AG08395 (cell line): ENCODE data around the gene MYLK4.
A peak's percentile ranks its signal among the peaks of the same experiment; 100 is the strongest.

ENCODE experiments used
- DNase-seq: peaks from one replicate; pipeline ENCODE4 v3.0.0; 2012; ENCODE audit warnings: mixed read lengths, low spot score

MYLK4 gene

DNA sequence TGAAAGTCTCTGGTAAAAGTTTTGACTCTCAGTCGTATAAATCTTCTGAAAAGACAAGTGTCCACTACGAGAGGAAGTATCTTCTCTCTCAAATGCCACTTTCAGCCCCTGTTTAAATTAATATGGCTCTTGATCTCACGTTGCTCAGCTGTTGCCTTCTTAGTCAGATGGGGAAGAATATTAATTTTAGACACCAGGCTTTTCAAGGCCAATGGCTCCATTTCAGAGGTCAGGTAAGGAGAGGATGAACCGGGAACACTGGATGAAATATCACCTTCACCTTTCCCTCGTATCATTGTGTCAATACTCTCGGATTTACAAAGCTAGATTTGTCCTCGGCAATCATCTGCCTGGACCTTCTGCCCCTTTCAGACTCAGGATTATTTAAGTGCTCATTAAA, at the start of gene MYLK4:
MYLK4 (minus strand) TSS at position 91 of the 400 bp plus-strand sequence. CDS start 1,628 bp downstream, outside the sequence.
- no peak for DNase-seq

DNA sequence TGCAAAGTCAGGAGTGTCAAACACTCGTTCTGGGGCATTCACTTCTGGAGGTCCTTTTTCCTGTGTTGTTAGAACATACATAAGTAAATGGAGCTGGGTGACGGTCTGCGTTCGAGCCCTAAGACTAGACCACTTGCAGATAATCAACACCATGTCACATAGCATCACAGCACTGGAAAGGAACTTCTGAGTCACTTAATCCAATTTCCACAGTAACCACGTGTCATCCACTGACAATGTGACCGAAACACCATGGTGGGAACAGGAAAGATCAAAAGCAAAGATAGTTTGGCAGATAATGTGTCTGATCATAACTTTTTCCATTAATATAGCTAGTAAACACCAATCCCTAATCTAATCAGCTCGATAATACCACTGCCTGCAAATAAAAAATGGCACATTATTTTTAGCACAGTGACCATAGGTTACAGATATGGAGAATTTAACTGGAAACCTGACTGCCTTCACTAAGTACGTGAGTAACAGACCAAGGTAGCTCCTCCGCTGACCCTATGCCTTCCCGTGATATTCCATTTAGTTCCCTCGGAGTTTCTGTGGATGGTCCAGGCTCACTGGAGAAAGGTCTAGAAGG, 49.3 kb upstream of the MYLK4 start:
- no peak for DNase-seq

DNA sequence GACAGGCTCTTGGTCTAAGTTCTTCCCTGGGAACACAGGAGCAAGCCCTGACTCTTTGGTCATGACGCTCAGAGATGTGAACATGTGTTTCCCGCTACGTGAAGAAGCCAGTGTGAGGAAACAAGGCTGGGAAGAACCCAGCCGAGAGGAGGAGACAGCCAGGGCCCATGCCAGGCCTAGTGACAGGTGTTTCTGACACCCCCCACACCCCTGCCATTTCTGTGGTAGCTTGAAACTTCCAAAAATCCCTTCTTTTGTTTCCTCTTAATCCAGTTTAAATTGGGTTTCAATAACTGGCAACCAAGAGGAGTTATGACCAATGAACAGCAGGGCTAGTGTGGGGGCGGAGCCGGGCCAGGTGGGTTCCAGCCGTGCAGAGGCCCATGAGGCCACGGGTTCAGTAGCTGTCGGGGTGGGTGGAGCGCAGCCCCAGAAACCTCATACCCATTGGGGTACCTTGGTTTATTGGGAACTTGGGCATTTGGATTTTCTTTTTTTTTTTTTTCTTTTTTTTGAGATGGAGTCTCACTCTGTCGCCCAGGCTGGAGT, 47.9 kb upstream of the MYLK4 start:
- DNase-seq, result no peak

DNA sequence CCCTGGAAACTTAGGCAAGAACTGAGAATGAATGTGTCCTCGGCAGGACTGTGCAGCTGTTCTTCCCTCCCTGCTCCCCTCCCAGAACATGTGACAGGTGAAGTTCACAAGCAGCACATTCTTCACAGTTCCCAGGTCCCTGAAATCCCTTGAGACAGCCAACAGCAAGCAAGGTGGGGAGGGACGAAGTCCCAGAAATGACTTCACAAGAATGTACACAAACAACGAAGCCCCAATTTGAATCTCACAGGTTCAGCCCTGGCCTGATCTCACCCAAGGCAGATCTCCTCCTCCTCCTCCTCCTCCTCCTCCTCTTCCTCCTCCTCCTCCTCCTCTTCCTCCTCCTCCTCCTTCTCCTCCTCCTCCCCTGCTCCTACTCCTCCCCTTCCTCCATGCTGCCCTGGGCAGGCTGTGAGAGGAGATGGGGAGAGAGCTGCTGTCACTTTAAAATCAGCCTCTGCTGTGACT, 46.9 kb upstream of the MYLK4 start:
- no peak for DNase-seq

DNA sequence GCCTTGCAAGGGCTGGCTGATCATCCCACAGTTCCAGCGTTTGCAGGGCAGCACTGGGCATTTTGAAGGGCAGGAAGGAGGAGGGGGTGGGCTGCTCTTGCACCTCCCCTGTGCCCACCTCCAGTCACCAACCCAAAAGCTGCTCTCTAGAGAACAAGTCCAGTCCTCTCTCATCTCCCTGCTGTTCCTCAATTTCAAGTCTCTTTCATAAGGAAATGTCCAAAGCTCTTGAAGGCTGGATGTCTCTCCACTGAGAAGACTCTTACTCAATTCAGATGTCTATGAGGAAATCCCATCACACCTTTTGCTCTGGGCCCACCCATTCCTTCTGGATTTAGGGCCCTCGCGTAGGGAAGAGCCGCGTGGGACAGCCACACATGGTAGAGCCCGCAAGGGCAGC, 46.1 kb upstream of the MYLK4 start:
- DNase-seq, result no peak

DNA sequence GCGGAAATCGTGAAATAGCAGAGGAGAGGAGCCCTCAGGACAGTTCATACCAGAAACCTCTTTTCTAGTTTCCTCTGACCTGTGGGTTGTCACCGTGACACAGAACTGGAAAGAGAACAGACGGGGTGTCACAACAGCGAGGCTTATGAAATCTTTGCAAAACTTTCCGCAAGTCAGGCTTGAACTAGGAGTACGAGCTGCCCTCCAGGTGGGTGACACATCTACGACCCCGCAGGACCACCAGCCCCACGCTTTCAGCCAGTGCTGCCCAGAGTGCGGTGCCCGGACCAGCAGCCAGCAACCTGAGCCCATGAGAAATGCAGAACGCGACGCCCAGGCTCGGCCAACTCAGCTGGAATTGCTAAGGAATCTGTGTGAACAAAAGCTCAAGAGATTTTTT, 45.2 kb upstream of the MYLK4 start:
- DNase-seq, result no peak

DNA sequence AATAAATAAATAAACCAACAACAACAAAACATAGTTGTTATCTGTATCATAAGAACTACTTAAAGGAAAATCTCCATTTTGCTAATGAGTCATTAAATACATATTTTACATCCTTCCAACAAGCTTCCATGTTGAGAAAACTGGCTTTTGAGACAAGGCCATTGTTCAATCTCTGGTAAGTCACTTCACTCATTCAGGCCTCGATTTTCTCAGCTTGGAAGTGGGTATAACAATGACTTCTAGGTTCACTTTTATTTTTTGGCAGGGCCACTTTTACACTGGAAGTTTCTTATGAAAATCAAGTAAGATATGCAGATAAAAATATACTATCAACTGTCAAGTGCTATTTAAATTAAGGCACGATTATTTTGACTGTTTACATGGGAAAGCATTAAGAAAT, 44.4 kb upstream of the MYLK4 start:
- DNase-seq, result no peak

DNA sequence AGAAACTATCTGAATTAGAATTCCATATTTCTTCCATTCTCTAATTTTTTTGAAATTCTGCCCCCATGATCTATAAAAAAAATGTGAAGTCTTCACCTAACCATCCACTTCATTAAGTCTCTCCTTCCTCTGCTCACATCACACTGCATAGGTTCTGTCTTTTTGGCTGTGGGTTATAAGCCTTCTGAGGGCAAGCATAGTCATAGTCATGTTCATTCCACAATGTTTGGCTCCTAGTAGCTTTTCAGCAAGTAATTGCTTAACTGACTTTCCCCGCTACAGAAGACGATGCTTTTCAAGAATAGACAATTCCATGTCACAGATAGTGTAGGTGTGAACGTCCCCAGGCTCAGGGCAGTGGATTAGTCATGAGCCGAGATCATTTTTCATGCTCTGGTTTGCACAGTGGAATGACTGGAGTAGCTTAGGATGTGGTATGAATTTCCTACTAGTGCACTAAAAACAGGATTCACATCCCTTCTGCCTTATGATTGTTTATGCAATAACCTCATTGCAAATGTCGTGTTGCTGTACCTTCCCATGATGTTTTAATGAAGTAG, 43.5 kb upstream of the MYLK4 start:
- no peak for DNase-seq

DNA sequence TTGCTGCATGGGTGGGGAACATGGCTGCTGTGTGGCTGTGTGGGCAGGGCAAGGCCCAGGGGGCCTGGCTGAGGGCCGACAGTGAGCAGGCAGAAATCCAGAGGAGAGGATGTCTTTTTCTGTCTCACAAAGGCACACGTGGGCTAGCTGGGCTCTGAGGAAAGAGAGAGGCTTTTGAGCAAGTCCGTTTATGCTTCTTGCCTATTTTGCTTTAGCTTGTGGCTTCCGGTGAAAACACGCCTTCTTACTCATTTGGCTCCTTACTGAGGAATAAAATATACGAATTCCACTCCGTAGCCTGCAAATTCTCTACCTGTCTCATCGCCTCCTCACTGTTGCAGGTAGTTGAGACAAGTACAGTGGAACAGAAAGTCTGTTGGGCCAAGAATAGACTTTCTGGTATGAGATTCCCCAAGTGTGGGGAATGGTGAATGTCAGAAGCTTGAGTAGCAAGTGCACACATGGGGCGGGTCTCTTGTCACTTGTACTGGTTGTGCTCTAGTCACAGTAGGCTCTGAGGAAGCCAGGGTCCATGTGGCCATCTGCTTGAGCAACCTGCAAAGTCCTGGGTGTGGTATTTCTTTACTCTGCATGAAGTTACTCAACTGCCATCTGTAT, 42.9 kb upstream of the MYLK4 start:
- no peak for DNase-seq

DNA sequence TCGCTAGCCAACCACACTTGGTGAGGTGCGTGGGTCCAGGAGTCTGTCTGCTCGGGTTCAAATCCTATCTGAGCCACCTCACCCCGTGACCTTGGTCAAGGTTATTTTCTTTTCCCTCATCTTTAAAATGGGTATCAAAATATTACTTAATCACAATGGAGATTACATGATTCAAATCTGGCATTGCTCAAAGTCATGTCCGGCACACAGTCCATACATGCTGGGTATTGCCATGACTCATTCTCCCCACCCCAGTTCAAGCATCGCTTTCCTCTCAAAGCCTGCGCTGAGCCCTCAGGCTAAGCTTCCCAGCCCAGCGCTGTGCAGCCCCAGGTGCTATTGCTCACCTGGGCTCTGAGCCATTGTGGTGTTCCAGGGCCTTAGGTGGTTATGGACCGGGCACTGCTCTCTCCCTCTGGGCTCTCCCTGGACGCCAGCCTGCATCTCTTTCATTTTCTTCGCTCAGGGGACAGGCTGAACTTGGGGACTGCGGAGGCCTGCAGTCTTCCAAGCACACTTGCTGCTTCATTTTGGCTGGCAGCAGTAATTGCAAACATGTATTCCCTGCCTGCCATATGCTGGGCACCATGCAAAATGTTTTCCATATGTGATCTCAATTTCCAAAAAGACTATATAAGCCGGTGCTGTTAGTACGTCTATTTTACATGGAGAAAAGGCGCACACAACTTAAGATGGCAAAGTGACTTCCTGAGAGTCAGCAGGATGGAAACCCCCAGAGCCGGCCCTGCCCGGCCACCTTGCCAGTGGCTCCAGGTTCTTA, 41.8 kb upstream of the MYLK4 start:
- peak; percentile 46 for DNase-seq

DNA sequence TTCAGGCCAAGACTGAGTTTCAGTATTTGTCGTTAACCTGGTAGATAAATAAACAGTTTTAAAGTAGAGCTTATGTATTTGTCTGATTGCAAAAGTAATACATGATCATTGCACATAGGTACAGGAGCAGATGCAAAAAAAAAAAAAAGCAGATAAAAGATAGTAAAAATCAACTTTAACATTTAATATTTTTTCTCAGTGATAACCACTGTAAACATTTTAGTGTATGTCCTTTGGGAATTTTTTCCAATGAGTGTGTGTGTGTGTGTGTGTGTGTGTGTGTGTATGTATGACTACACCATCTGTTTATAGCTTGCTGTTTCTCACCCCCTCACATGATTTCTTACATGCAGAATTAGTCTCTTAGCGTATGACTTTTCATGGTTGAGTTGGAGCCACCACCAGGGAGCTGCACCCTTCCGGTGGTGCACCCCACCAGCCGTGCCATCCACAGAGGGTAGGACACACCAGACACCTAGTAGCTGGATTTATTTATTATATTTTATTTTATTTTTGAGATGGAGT, 40.8 kb upstream of the MYLK4 start:
- DNase-seq, result no peak

DNA sequence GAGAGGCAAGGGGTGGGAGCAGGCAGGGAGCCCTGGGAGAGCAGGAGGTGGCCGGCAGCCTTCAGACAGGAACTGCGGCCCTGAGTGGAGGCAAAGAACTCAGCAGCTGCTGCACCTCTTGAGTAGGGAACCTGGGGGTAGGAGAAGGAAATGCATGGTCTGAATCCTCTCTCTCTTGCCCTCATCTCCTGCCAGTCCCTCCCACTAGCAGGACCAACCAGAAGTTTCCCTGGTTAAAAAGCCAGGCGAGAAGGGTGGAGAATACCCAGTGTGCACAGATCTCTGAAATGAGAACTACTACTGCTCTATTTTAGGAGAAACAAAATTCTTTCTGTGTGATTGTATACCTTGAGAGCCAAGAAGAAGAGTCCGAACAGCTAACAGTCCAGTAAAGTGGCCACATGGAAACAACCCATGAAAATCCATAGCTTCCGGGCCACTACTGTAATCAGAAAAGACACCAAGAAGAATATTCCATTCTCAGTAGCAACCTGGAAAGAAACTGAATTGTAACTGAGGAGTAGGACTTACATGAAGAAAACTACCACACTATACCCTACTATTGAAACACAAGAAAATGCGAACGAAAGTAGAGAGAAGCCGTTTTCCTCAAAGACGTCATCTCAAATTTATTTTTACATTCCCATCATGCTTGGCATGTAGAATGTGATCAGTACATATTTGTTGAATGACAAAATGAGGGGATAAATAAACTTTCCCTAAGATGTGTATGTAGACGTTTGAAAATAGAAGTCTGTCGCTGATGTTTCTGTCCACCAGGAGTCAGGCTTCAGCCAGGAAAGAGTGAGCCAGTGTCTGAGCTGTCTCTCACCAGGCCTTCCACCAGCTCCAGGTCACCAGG, 40.1 kb upstream of the MYLK4 start:
- DNase-seq, result peak; percentile 87

DNA sequence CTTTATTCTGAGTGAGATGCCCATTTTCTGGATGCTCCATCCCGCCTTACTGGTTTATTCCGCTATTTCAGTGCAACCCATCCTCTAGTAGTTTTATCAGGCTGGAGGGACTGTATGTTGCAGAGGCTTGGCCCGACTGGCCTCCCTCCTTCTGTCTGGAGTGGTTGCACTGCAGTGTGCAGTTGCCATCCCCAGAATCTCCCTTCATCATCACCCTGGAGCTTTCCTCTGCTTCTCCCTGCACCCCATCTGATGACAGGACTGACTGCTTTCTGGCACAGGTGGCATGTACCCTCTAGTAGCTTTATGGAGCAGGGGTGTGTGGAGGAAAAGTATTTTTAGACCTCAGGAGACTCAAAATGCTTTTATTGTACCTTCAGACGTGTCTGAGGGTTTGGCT, 35.5 kb upstream of the MYLK4 start:
- DNase-seq, result no peak

DNA sequence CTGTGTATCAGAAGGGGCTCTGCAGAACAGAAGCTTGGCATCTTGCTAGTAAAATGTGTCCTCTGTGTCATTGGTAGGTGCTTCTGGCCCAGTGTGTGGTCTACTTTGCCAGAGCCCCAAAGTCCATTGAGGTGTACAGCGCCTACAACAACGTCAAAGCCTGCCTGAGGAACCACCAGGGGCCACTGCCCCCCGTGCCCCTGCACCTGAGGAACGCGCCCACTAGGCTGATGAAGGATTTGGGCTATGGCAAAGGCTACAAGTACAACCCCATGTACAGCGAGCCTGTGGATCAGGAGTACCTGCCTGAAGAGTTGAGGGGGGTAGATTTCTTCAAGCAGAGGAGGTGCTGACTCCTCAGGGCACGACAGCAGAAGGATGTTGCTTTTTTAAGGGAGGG, 34.2 kb upstream of the MYLK4 start:
- no peak for DNase-seq

DNA sequence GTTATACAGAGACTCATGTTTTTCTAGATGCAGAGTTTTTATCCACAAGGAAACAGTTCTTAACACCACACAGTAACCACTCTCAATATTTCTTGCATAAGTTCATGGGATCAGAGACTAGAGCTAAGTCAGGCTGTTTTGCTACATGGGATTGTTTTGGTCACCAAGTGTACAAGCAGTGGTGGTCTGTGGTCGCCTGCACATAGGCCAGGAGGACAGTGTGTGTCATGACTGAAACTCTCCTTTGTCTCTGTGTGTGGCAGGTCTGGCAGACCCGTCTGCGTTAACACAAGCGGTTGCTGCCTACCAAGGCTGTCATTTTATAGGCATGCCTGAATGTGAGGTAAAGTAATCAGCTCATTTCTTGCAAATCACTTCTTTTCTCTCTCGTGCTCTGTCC, 33.3 kb upstream of the MYLK4 start:
- no peak for DNase-seq

DNA sequence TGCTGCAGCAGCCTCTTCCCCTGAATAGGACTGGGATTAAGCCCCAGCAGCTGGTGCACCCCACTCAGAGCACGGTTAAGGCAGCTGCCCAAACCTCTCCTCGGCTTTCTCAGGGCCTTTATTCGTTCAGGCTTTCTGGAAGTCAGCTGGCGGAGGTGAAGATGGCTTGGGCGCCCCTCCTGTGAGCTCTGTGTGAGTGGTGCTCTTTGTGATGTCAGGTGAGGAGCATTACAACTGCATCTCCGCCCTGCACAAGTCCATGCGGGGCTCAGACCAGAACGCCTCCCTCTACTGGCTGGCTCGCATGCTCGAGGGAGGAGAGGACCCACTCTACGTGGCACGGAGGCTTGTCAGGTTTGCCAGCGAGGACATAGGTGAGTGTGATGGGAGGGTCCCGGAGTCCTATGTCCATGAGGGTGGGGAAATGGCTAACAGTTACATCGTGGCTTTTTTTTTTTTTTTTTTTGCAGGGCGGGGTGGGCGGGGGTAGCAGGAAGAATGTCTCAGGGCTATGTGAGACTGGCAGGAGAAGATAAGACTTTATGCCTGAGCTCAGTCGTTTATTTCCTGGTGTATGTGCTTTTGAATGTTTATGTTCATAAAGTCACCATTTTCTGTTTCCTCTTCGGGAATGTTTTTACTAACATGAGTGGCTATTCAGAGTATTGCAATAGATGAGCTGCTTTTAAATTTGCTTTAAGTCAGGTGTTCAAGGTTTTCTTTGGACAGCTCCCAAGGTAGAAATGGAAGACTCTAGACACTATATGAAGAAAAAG, 32.7 kb upstream of the MYLK4 start:
- no peak for DNase-seq

DNA sequence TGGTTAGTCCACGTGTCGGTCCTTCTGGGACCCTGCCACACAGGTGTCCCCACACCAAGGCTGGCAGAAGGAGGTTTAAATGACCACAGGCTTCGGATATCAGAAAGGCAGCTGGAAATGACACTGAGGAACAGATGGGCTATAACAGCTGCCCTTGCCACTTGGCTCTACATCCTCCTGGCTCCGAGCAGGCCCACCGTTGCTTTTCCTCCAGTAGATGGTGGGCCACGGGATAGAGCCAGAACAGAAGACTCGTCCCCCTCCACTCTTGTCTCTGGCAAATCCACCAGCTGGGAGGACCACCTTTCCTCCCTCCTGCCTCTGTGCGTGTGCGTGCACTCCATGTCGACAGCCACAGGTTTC, 32.1 kb upstream of the MYLK4 start:
- DNase-seq, result no peak

DNA sequence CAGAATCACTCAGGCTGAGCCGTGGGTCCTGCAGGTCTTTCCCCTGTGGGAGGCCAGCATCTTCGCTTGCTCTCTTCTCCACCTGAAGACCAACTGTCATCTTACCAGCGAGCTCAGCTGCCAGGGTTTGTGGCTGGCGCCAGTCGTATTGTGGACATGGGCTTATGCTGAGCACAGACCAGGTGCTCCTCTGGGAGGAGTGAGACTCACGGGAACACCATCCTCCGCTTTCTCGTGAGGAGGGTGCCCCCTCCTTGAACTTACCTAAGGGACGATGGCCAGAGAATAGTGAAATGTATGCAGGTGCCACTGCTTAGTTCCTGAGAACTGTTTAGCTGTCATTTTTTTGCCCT, 31.6 kb upstream of the MYLK4 start:
- no peak for DNase-seq

DNA sequence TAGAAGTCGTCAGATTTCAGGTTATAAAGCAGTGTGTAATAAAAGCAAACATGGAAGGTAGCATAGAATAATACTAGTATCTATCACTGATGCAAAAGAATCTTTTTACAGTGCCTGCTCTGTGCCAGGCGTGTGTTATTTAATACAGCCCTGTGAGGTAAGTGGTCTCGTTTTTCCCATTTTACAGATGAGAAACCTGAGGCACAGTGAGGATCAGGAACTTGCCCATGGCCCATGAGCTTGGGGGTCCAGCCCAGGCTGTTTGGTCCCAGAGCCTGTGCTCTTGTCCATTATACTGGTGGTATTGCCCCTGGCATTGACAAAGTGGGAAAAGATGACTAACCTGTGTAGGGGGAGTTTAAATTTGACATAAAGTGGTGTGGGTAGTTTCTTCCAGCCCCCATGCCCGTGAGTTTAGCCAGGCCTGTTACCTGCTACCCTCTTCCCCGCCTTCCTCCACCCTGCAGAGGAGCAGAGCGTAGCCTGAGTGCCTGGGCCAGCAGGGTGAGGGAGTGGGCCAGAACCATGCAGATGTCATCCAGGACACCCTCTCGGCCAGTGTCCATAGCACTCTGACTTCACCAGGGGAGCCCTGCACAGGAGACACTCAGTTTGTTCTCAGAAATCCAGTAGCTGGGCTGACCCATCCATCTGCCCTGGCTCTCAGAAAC, 31.1 kb upstream of the MYLK4 start:
- DNase-seq, result no peak

DNA sequence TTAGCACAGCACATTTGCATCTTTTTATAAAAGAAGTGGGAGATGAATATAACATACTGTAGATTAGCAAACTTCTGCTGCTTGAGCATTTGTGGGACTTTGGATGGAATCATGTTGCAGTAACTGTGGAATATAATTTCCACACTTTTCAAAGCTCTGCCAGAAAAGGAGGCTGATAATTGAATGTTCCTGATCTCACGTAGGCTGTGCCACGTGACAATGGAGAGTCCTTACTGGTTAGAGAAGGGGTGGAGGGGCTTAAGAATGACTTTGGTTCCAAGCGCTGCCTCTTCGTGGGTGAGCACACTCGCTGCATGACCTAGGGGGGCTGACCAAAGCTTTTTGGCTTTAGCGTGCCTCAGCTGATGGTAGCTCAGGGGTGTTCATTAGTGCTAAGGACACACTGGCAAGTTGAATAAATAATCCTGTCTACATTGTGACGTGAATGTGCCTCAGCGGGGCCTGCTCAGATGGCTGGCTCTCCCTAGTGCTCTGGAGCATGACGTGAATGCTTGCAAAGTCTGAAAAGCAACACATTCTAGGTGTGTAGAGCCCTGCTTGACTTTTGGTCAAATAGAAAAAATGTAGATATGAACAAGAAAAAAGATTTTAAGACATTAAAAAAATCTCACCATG, 29.5 kb upstream of the MYLK4 start:
- DNase-seq, result no peak
